ENCODE results near the gene OR13C8.

Gene OR13C8

DNA sequence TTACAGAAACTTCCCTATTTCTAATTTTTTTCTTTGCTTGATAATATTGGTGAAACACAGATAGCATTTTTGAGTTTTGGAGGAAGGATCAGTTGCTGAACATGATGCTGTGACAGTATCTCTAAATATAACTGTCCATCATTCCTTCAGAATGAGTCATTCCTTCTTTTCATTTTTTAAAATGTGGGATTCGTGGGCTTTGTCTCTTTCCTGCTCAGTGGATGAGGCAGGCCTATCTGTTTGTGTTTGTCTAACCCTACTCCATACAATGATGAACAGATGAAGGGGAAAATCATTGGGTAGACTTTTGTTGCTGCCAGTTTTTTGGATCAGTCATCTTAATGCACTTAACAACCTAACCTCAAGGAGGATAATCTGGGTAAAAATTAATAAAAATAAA is 15.7 kb upstream of the OR13C8 start:
- TF ChIP-seq CREB1 (IDR thresholded peaks at IDR 0.05; ENCODE audit: low read depth) (no peak), FOXM1 (IDR thresholded peaks at IDR 0.05; ENCODE audit: borderline replicate concordance, low read depth) (no peak)

DNA sequence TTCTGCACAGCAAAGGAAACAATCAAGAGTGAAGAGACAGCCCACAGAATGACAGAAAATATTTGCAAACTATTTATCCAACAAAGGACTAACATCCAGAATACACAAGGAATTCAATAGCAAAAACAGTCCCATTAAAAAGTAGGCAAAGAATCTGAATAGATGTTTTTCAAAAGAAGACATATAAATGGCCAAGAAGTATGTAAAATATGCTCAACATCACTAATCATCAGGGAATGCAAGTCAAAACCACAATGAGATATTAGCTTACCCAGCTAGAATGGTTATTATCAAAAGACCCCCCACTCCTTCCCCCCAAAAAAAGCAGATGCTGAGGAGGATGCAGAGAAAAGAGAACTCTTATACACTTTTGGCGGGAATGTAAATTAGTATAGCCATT is 13.4 kb upstream of the OR13C8 start:
- TF ChIP-seq RAD21 (IDR thresholded peaks at IDR 0.05; ENCODE audit: low read depth), result no peak
- TF ChIP-seq EGR1 (IDR thresholded peaks at IDR 0.05), result no peak
- no peak for TF ChIP-seq NFIC (IDR thresholded peaks at IDR 0.05)
- TF ChIP-seq YY1 (IDR thresholded peaks at IDR 0.05; ENCODE audit: low read depth), result no peak
- TF ChIP-seq EP300 (IDR thresholded peaks at IDR 0.05; ENCODE audit: borderline replicate concordance), result no peak
- TF ChIP-seq TCF12 (IDR thresholded peaks at IDR 0.05; ENCODE audit: low read depth), result no peak
- no peak for TF ChIP-seq ZBTB7A (IDR thresholded peaks at IDR 0.05; ENCODE audit: low read depth)
- TF ChIP-seq, protein P1, sequence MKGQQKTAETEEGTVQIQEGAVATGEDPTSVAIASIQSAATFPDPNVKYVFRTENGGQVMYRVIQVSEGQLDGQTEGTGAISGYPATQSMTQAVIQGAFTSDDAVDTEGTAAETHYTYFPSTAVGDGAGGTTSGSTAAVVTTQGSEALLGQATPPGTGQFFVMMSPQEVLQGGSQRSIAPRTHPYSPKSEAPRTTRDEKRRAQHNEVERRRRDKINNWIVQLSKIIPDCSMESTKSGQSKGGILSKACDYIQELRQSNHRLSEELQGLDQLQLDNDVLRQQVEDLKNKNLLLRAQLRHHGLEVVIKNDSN (IDR thresholded peaks at IDR 0.05), result no peak
- TF ChIP-seq, protein P2, sequence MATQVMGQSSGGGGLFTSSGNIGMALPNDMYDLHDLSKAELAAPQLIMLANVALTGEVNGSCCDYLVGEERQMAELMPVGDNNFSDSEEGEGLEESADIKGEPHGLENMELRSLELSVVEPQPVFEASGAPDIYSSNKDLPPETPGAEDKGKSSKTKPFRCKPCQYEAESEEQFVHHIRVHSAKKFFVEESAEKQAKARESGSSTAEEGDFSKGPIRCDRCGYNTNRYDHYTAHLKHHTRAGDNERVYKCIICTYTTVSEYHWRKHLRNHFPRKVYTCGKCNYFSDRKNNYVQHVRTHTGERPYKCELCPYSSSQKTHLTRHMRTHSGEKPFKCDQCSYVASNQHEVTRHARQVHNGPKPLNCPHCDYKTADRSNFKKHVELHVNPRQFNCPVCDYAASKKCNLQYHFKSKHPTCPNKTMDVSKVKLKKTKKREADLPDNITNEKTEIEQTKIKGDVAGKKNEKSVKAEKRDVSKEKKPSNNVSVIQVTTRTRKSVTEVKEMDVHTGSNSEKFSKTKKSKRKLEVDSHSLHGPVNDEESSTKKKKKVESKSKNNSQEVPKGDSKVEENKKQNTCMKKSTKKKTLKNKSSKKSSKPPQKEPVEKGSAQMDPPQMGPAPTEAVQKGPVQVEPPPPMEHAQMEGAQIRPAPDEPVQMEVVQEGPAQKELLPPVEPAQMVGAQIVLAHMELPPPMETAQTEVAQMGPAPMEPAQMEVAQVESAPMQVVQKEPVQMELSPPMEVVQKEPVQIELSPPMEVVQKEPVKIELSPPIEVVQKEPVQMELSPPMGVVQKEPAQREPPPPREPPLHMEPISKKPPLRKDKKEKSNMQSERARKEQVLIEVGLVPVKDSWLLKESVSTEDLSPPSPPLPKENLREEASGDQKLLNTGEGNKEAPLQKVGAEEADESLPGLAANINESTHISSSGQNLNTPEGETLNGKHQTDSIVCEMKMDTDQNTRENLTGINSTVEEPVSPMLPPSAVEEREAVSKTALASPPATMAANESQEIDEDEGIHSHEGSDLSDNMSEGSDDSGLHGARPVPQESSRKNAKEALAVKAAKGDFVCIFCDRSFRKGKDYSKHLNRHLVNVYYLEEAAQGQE (IDR thresholded peaks at IDR 0.05; ENCODE audit: low read depth), result no peak
- TF ChIP-seq, protein P3, sequence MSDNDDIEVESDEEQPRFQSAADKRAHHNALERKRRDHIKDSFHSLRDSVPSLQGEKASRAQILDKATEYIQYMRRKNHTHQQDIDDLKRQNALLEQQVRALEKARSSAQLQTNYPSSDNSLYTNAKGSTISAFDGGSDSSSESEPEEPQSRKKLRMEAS (IDR thresholded peaks at IDR 0.05), result no peak

DNA sequence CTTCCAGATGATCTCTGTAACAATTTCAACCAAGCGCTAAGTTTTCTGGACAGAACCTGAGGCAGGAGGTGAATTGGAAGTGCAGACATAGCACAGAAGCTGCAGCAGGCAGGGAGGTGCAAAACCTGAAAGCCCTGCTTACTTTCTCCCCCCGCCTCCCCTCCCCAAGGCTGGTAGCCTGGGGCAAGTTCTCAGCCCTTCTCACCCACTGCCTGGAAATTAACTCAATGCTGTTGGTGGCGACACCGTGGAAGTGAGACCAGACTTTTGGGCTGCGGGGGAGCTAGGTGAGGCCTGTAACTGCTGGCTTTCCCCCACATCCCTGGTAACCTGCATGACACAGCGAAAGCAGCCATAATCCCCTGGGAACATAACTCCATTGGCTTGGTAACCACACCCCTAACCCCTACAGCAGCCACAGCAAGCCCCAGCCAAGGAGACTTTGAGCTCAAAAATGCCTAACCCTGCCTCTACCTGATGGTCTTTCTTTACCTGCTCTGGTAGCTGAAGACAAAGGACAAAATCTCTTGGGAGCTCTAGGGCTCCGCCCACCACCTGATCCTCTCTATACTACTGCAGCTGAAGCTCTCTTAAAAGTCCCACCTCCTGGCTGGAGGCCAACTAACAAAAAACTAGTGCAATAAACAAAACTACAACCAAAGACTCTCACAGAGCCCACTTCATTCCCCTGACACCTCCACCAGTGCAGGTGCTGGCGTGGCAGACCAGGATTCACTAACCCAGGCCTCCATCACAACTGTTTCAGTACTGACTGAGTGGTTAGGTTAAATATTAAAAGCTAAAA is 11.9 kb upstream of the OR13C8 start:
- no peak for TF ChIP-seq NFIC (IDR thresholded peaks at IDR 0.05)

DNA sequence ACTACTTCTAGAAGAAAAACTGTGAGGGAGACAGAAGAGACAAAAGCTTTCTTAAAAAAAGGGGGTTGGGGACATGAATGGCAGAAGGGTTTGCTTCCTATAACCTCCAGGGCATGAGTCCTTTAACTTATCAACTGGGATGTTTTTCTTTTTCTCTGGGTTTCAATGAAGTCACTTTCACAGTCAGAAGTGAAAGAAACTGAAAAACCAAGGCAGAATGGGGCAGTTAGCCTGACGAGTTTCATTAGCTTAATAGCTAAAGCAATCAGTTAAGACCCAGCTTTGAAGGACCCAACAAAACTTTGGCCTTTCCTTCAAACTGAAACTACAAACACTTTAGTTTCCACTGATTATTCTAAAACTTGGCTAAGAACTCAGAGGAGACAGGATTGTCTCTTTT is 4.6 kb upstream of the OR13C8 start:
- TF ChIP-seq EP300 (IDR thresholded peaks at IDR 0.05; ENCODE audit: borderline replicate concordance) (no peak), YY1 (IDR thresholded peaks at IDR 0.05; ENCODE audit: low read depth) (no peak), RAD21 (IDR thresholded peaks at IDR 0.05; ENCODE audit: low read depth) (no peak), TCF12 (IDR thresholded peaks at IDR 0.05; ENCODE audit: low read depth) (no peak), FOXM1 (IDR thresholded peaks at IDR 0.05; ENCODE audit: borderline replicate concordance, low read depth) (no peak), EGR1 (IDR thresholded peaks at IDR 0.05) (no peak)
- TF ChIP-seq, protein P1 (IDR thresholded peaks at IDR 0.05), result no peak

DNA sequence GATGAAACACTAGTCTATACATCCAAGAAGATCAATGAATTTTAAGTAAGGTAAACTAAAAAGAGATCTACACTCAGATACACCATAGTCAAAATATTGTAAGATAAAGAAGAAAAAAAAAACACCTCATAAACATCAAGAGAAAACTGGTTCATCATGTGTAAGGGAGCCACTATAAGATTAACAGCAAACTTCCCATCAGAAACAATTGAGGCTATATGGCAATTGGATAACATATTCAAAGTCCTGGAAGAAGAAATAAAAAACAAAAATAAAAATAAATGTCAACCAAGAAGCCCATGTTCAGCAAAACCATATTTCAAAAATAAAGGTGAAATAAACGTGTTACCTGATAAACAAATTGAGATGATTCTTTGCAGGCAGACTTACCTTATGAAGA is 3.6 kb downstream of the OR13C8 start:
- TF ChIP-seq, protein P3 (IDR thresholded peaks at IDR 0.05), result no peak
- TF ChIP-seq ZBTB7A (IDR thresholded peaks at IDR 0.05; ENCODE audit: low read depth), result no peak
- no peak for TF ChIP-seq CREB1 (IDR thresholded peaks at IDR 0.05; ENCODE audit: low read depth)

DNA sequence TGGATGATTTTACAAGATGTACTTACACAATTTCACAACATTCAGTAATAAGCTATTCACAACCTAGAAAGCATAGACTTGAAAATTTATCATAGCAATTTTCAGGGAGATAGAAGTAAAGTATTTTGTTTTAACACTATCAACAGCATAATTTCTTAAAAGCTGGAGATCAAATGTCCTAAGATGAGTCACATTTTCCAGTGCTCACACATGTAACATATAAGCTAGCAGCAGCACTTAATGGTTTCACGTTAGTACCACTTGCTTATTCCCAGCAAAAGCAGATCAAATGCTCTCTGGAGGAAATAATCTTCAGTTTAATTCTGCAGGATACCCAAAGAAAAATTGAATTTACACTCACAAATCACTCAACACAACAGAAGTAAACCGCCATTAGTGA is 6.5 kb downstream of the OR13C8 start:
- TF ChIP-seq, protein P2 (IDR thresholded peaks at IDR 0.05; ENCODE audit: low read depth), result no peak
- no peak for TF ChIP-seq NFIC (IDR thresholded peaks at IDR 0.05)
- no peak for TF ChIP-seq FOXM1 (IDR thresholded peaks at IDR 0.05; ENCODE audit: borderline replicate concordance, low read depth)
- TF ChIP-seq TAF1 (IDR thresholded peaks at IDR 0.05; ENCODE audit: low read depth), result no peak

DNA sequence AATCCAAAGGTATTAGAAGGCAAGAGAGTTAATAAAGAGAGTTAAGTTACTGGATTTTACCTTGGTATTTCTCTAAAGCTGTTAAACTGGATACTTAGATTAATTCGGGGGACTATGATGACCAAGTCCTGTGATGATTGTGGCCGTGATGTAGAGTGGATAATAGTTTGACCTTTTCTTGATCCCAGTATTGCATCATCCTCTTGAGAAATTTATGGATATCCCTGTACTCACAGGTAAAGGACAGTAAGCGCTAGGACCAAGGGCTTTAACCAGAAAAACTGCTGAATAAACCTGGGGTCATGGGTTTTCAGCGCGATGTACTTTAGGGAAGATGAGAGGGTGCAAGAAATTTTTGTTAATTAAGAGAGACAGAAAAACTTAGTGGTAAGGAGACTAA is 8.3 kb downstream of the OR13C8 start:
- TF ChIP-seq, protein P2 (IDR thresholded peaks at IDR 0.05; ENCODE audit: low read depth), result no peak
- TF ChIP-seq EP300 (IDR thresholded peaks at IDR 0.05; ENCODE audit: borderline replicate concordance), result no peak
- no peak for TF ChIP-seq CEBPB (IDR thresholded peaks at IDR 0.05)
- TF ChIP-seq FOXM1 (IDR thresholded peaks at IDR 0.05; ENCODE audit: borderline replicate concordance, low read depth), result no peak
- no peak for TF ChIP-seq TCF12 (IDR thresholded peaks at IDR 0.05; ENCODE audit: low read depth)
- TF ChIP-seq, protein P3 (IDR thresholded peaks at IDR 0.05), result no peak
- no peak for TF ChIP-seq TAF1 (IDR thresholded peaks at IDR 0.05; ENCODE audit: low read depth)
- no peak for TF ChIP-seq ZBTB7A (IDR thresholded peaks at IDR 0.05; ENCODE audit: low read depth)
- TF ChIP-seq CREB1 (IDR thresholded peaks at IDR 0.05; ENCODE audit: low read depth), result no peak
- no peak for TF ChIP-seq EGR1 (IDR thresholded peaks at IDR 0.05)
- no peak for TF ChIP-seq TEAD4 (IDR thresholded peaks at IDR 0.05)

Data from Ishikawa (cell line).